H9 (cell line): Measurements from ENCODE around the gene BOD1. TPM values are rescaled to one million over a fixed set of nuclear protein-coding genes. Genes with fewer than 3 reads are reported as not detected.

Source experiments
- DNase-seq: peaks from one replicate; pipeline ENCODE4 v3.0.0-alpha.2; 2017
- H2AFZ ChIP-seq: one replicate; pipeline ENCODE4 v1.6.1; 2013; ENCODE audit warnings: mild to moderate bottlenecking, low read length, control low read depth, moderate library complexity
- H2AK5ac ChIP-seq: 2 replicates; pipeline ENCODE4 v1.6.1; 2013; ENCODE audit warnings: low read length, control low read depth, mixed read lengths; ENCODE audit not compliant: insufficient read length
- H2BK120ac ChIP-seq: one replicate; pipeline ENCODE4 v1.6.1; 2013; ENCODE audit warnings: low read depth, mild to moderate bottlenecking, low read length, control low read depth, inconsistent platforms; ENCODE audit not compliant: poor library complexity, severe bottlenecking
- H2BK12ac ChIP-seq: 2 replicates; pipeline ENCODE4 v1.6.1; 2013; ENCODE audit warnings: low read length, control low read depth, mixed read lengths, low read depth; ENCODE audit not compliant: insufficient read length
- H2BK15ac ChIP-seq: 2 replicates; pipeline ENCODE4 v1.6.1; 2013; ENCODE audit warnings: low read depth, low read length, control low read depth
- H2BK20ac ChIP-seq: one replicate; pipeline ENCODE4 v1.6.1; 2013; ENCODE audit warnings: low read depth, mild to moderate bottlenecking, low read length, control low read depth, inconsistent platforms; ENCODE audit not compliant: poor library complexity, severe bottlenecking
- H2BK5ac ChIP-seq: 2 replicates; pipeline ENCODE4 v1.6.1; 2013; ENCODE audit warnings: low read length, control low read depth, mixed read lengths; ENCODE audit not compliant: insufficient read length
- H3K14ac ChIP-seq: 2 replicates; pipeline ENCODE4 v1.6.1; 2013; ENCODE audit warnings: low read length, control low read depth; ENCODE audit not compliant: insufficient read depth
- H3K18ac ChIP-seq: 2 replicates; pipeline ENCODE4 v1.6.1; 2013; ENCODE audit warnings: low read depth, mild to moderate bottlenecking, mixed read lengths, low read length, control low read depth; ENCODE audit not compliant: insufficient read length
- H3K23ac ChIP-seq: 2 replicates; pipeline ENCODE4 v1.6.1; 2013; ENCODE audit warnings: low read length, control low read depth, mixed read lengths, low read depth; ENCODE audit not compliant: insufficient read length
- H3K23me2 ChIP-seq: 2 replicates; pipeline ENCODE4 v1.6.1; 2013; ENCODE audit warnings: low read depth, mild to moderate bottlenecking, mixed read lengths, low read length, control low read depth; ENCODE audit not compliant: insufficient read length, poor library complexity, severe bottlenecking
- H3K27ac ChIP-seq: 2 replicates; pipeline ENCODE4 v1.5.1; 2013; ENCODE audit warnings: low read length, control low read depth, mixed read lengths, low read depth; ENCODE audit not compliant: insufficient read length
- H3K27me3 ChIP-seq: 2 replicates; pipeline ENCODE4 v1.6.1; 2013; ENCODE audit warnings: low read length, control low read depth, inconsistent platforms; ENCODE audit not compliant: insufficient read depth
- H3K4ac ChIP-seq: 2 replicates; pipeline ENCODE4 v1.6.1; 2013; ENCODE audit warnings: low read depth, mild to moderate bottlenecking, control low read depth, inconsistent platforms, low read length, moderate library complexity
- H3K4me1 ChIP-seq: 2 replicates; pipeline ENCODE4 v1.6.1; 2013; ENCODE audit warnings: low read length, control low read depth, inconsistent platforms; ENCODE audit not compliant: insufficient read depth
- H3K4me2 ChIP-seq: 2 replicates; pipeline ENCODE4 v1.6.1; 2013; ENCODE audit warnings: low read length, control low read depth, mixed read lengths; ENCODE audit not compliant: insufficient read length, insufficient read depth
- H3K56ac ChIP-seq: 2 replicates; pipeline ENCODE4 v1.6.1; 2013; ENCODE audit warnings: low read depth, mild to moderate bottlenecking, mixed read lengths, low read length, control low read depth; ENCODE audit not compliant: insufficient read length
- H3K79me1 ChIP-seq: 2 replicates; pipeline ENCODE4 v1.6.1; 2013; ENCODE audit warnings: low read depth, mild to moderate bottlenecking, moderate library complexity, low read length, control low read depth, inconsistent platforms; ENCODE audit not compliant: insufficient read depth, poor library complexity, severe bottlenecking
- H3K79me2 ChIP-seq: 2 replicates; pipeline ENCODE4 v1.6.1; 2013; ENCODE audit warnings: low read length, control low read depth, inconsistent platforms; ENCODE audit not compliant: insufficient read depth
- H3K9ac ChIP-seq: 2 replicates; pipeline ENCODE4 v1.6.1; 2013; ENCODE audit warnings: low read length, control low read depth, mixed read lengths; ENCODE audit not compliant: insufficient read length; ENCODE audit errors: extremely low read depth
- H3K9me3 ChIP-seq: one replicate; pipeline ENCODE4 v1.6.1; 2013; ENCODE audit warnings: low read depth, low read length, inconsistent platforms; ENCODE audit not compliant: control insufficient read depth
- H3T11ph ChIP-seq: one replicate; pipeline ENCODE4 v1.6.1; 2013; ENCODE audit warnings: mild to moderate bottlenecking, low read length, control low read depth, inconsistent platforms
- H4K20me1 ChIP-seq: one replicate; pipeline ENCODE4 v1.6.1; 2013; ENCODE audit not compliant: control insufficient read depth, insufficient read length, insufficient read depth
- H4K5ac ChIP-seq: 2 replicates; pipeline ENCODE4 v1.6.1; 2013; ENCODE audit warnings: low read depth, mild to moderate bottlenecking, mixed read lengths, low read length, control low read depth; ENCODE audit not compliant: insufficient read length
- H4K8ac ChIP-seq: replicated peaks from 2 replicates; pipeline ENCODE4 v1.6.1; 2013; ENCODE audit warnings: low read length, control low read depth, mixed read lengths, low read depth; ENCODE audit not compliant: insufficient read length
- H4K91ac ChIP-seq: 2 replicates; pipeline ENCODE4 v1.6.1; 2013; ENCODE audit warnings: low read depth, mild to moderate bottlenecking, moderate library complexity, mixed read lengths, low read length, control low read depth; ENCODE audit not compliant: insufficient read length
- H3K27ac Mint-ChIP-seq, 3 experiments: 2 replicates in 2 of 3; 3 replicates in 1 of 3; pipeline ENCODE4 v1.8.0; 2020 to 2021; ENCODE audit warnings: mixed read lengths in 3 of 3, mild to moderate bottlenecking in 1 of 3, moderate library complexity in 1 of 3
- H3K27me3 Mint-ChIP-seq: 2 replicates; pipeline ENCODE4 v1.8.0; 2021; ENCODE audit warnings: low read depth, mild to moderate bottlenecking, moderate library complexity, mixed read lengths
- H3K36me3 Mint-ChIP-seq, 3 experiments: 2 replicates in 2 of 3; 3 replicates in 1 of 3; pipeline ENCODE4 v1.8.0; 2020 to 2021; ENCODE audit warnings: low read depth in 3 of 3, mixed read lengths in 3 of 3; ENCODE audit not compliant: insufficient read depth in 1 of 3
- H3K4me1 Mint-ChIP-seq, 2 experiments: 2 replicates each; pipeline ENCODE4 v1.8.0; 2020; ENCODE audit warnings: mixed read lengths in 2 of 2
- H3K4me3 Mint-ChIP-seq, 2 experiments: 2 replicates in 1 of 2; 3 replicates in 1 of 2; pipeline ENCODE4 v1.8.0; 2020 to 2021; ENCODE audit warnings: mild to moderate bottlenecking in 2 of 2, mixed read lengths in 2 of 2, moderate library complexity in 1 of 2
- H3K9me3 Mint-ChIP-seq, 2 experiments: 2 replicates in 1 of 2; 3 replicates in 1 of 2; pipeline ENCODE4 v1.8.0; 2020; ENCODE audit warnings: mild to moderate bottlenecking in 2 of 2, mixed read lengths in 2 of 2, moderate library complexity in 1 of 2
- WGBS: extraction: QIAGEN DNeasy Blood & Tissue Kit; methylation state at CpG from one replicate; pipeline ENCODE4 v1.1.7; 2013; ENCODE audit warnings: missing lambda C conversion rate, low lambda C conversion rate, mixed read lengths; ENCODE audit not compliant: insufficient read length; ENCODE audit errors: extremely low coverage; 5-methylcytosine and 5-hydroxymethylcytosine counted together
- total RNA-seq: library from RNA; stranded (reverse); gene quantifications from 2 replicates; pipeline ENCODE4 v1.2.1, GENCODE V29; 2021
- TF ChIP-seq, protein P1 (sequence below): fragments of 200-600 bp; sonication (generic); conservative IDR thresholded peaks from 3 replicates; pipeline ENCODE4 v1.8.0; 2021; ENCODE audit warnings: antibody characterized with exemption, mild to moderate bottlenecking

The BOD1 gene
- total RNA-seq, 1 experiment from 2014 or later, result 121 TPM

DNA sequence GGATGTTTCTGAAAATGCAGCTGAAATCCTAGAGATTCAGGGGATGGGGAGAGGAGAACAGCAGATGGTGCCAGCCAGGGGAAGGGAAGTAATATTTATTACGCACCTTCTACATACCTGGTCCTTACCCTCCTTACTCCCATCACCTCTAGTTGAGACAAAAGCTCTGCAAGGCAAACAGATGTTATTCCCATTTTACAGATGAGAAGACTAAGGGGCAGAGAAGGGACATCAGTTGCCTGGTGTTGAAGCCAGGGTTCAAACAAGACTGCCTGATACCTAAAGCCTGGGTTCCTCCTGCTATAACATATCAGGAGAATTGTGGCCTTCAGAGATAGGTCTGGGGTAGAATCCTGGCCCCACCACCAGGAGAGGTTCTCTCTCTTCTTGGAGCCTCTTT, 7.3 kb upstream of the BOD1 start:
- no peak for DNase-seq
- Histone ChIP-seq H3K18ac (no peak overlapping the region), H3K4ac (no peak overlapping the region), H3K79me2 (no peaks in the 10 kb centered on the region), H4K91ac (no peak overlapping the region), H2AK5ac (no peak overlapping the region), H3K27me3 (no peaks in the 10 kb centered on the region), H3K56ac (no peak overlapping the region), H3K9me3 (no peaks in the 10 kb centered on the region), H3K14ac (no peak overlapping the region), H3K4me1 (peaks cover 6% of the 10 kb centered on the region; the same call in 1 of the 2 replicates), H2BK120ac (no peak overlapping the region), H2BK12ac (no peak overlapping the region), H3K9ac (no peak overlapping the region), H3T11ph (no peak overlapping the region), H4K8ac (no peak overlapping the region), H4K20me1 (no peaks in the 10 kb centered on the region), H3K23ac (no peak overlapping the region), H3K79me1 (no peaks in the 10 kb centered on the region), H3K4me2 (no peak overlapping the region), H2BK15ac (no peak overlapping the region), H2AFZ (no peak overlapping the region), H2BK20ac (no peak overlapping the region), H3K27ac (no peak overlapping the region), H2BK5ac (no peak overlapping the region), H3K23me2 (no peaks in the 10 kb centered on the region), H4K5ac (no peak overlapping the region)
- Mint-ChIP-seq H3K36me3 (no peaks in the 10 kb centered on the region), H3K9me3 (no peaks in the 10 kb centered on the region), H3K4me1 (peaks cover 36 to 43% of the 10 kb centered on the region in 2 experiments), H3K27ac (no peak overlapping the region; a peak in 1 of 7 replicates), H3K4me3 (no peak overlapping the region), H3K27me3 (peaks cover 1% of the 10 kb centered on the region; the same call in 1 of the 2 replicates)
- TF ChIP-seq, protein P1, sequence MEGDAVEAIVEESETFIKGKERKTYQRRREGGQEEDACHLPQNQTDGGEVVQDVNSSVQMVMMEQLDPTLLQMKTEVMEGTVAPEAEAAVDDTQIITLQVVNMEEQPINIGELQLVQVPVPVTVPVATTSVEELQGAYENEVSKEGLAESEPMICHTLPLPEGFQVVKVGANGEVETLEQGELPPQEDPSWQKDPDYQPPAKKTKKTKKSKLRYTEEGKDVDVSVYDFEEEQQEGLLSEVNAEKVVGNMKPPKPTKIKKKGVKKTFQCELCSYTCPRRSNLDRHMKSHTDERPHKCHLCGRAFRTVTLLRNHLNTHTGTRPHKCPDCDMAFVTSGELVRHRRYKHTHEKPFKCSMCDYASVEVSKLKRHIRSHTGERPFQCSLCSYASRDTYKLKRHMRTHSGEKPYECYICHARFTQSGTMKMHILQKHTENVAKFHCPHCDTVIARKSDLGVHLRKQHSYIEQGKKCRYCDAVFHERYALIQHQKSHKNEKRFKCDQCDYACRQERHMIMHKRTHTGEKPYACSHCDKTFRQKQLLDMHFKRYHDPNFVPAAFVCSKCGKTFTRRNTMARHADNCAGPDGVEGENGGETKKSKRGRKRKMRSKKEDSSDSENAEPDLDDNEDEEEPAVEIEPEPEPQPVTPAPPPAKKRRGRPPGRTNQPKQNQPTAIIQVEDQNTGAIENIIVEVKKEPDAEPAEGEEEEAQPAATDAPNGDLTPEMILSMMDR, result no peak
- no CpG with 5 or more reads among the region's 1 CpG for WGBS
